PFSK-1 (cell line): ENCODE results near the gene RHOH.

Source experiments
- POLR2AphosphoS5 ChIP-seq: IDR thresholded peaks from 2 replicates; pipeline ENCODE4 v1.6.1; 2012; ENCODE audit warnings: low read depth, mild to moderate bottlenecking, control low read depth, low read length, moderate library complexity
- SIN3A ChIP-seq: IDR thresholded peaks from 2 replicates; pipeline ENCODE4 v1.6.1; 2012; ENCODE audit warnings: mild to moderate bottlenecking, low read length, moderate library complexity, borderline replicate concordance; ENCODE audit not compliant: insufficient read depth

DNA sequence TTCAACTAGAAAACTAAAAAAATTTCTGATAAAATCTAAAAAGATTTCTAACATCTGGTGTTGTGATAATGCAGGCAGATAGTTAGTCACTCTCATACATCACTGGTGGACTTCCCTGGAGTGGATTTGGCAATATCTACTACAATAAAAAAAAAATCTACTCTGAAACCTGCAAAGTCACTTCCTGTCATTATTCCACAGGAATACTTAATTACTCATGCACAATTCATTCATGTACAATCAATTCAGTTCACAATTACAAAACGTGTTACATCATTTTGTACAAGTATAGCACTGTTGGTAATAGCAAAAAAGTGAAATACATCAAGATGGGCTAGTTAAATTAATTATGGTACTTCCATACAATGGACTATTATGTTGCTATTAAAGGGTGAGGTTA lies 16.5 kb upstream of the RHOH start:
- TF ChIP-seq POLR2AphosphoS5 (no peak), SIN3A (no peak)
